ENCODE results near the gene JAKMIP1. TPM values are rescaled to one million over a fixed set of nuclear protein-coding genes. Genes with fewer than 3 reads are reported as not detected.

Gene JAKMIP1
- total and polyA plus RNA-seq, 9 donors: 0.33 to 1.00 (median 0.56) TPM; not detected in 1

GRCh38 chr4:6115342-6115741 is 85.0 kb downstream of the JAKMIP1 start:
- Histone ChIP-seq H3K4me1 (ENCODE audit: insufficient read depth) (no peaks in the 10 kb centered on the region), H3K27ac (no peak overlapping the region), H3K4me3 (no peak overlapping the region), H3K36me3 (no peaks in the 10 kb centered on the region), H3K9me3 (no peaks in the 10 kb centered on the region), H3K27me3 (no peaks in the 10 kb centered on the region)
- no peak for DNase-seq
- WGBS, 3 donors: 55 to 74% (median 66%) methylated on average over 5 of the region's 5 CpGs
- no peak for TF ChIP-seq EP300 (IDR thresholded peaks at IDR 0.05)
- TF ChIP-seq, protein P1, sequence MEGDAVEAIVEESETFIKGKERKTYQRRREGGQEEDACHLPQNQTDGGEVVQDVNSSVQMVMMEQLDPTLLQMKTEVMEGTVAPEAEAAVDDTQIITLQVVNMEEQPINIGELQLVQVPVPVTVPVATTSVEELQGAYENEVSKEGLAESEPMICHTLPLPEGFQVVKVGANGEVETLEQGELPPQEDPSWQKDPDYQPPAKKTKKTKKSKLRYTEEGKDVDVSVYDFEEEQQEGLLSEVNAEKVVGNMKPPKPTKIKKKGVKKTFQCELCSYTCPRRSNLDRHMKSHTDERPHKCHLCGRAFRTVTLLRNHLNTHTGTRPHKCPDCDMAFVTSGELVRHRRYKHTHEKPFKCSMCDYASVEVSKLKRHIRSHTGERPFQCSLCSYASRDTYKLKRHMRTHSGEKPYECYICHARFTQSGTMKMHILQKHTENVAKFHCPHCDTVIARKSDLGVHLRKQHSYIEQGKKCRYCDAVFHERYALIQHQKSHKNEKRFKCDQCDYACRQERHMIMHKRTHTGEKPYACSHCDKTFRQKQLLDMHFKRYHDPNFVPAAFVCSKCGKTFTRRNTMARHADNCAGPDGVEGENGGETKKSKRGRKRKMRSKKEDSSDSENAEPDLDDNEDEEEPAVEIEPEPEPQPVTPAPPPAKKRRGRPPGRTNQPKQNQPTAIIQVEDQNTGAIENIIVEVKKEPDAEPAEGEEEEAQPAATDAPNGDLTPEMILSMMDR (IDR thresholded peaks at IDR 0.05): no peak
- TF ChIP-seq POLR2A (IDR thresholded peaks at IDR 0.05): no peak
- intact Hi-C loops (cut with DNase I): no loop called here

DNA sequence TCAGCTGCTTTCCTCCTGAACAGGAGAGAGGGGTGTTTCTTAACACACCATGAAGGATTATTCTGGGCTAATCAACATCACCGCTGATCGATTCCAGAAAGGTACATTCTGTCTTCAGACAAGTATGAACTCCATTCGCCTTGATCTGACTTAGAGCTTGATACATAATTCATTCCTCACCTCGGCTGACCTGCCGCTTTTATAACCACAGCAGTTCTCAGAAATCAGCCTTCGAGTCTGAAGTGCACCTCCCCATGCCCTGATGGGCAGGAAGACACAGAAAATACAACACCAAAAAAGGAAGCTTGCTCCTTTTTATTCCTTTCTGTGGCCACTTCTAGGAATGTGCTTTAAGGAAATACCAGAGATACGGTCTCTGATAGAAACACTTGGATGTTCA is 85.7 kb downstream of the JAKMIP1 start:
- Histone ChIP-seq H3K9me3 (no peaks in the 10 kb centered on the region), H3K4me3 (no peak overlapping the region), H3K36me3 (no peaks in the 10 kb centered on the region), H3K4me1 (ENCODE audit: insufficient read depth) (no peaks in the 10 kb centered on the region), H3K27me3 (no peaks in the 10 kb centered on the region), H3K27ac (no peak overlapping the region)
- TF ChIP-seq EP300 (IDR thresholded peaks at IDR 0.05): no peak
- TF ChIP-seq, protein P1 (IDR thresholded peaks at IDR 0.05): no peak
- TF ChIP-seq POLR2A (IDR thresholded peaks at IDR 0.05): no peak
- intact Hi-C loops (cut with DNase I): no loop called here
- WGBS, 3 donors: 13 to 47% (median 33%) methylated on average over 7 of the region's 7 CpGs
- no peak for DNase-seq

DNA sequence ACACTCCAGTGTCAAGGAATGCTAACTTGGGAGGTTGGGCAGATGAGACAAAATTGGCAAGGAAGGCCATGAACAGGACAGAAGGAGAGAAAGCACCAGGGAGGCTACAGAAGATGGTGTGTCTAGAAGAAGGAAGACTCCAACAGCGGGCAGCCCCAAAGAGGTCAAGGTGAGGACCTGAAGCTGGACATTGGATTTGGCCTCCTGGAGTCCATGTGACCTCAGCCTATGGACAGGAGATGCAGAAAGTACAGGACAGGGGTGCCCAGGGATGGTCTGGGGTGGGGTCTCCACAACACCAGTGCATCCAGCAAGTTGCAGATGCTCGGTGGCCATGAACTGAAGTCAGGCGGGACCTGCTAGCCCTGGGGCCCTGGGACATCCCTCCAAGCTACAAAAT is 86.2 kb downstream of the JAKMIP1 start:
- no peak for DNase-seq
- Histone ChIP-seq H3K27me3 (no peaks in the 10 kb centered on the region), H3K27ac (no peak overlapping the region), H3K4me3 (no peak overlapping the region), H3K4me1 (ENCODE audit: insufficient read depth) (no peaks in the 10 kb centered on the region), H3K9me3 (no peaks in the 10 kb centered on the region), H3K36me3 (no peaks in the 10 kb centered on the region)
- no peak for TF ChIP-seq POLR2A (IDR thresholded peaks at IDR 0.05)
- no peak for TF ChIP-seq EP300 (IDR thresholded peaks at IDR 0.05)
- TF ChIP-seq, protein P1 (IDR thresholded peaks at IDR 0.05): no peak
- intact Hi-C loops (cut with DNase I): no loop called here
- WGBS, 3 donors: 85 to 87% (median 87%) methylated on average over 3 of the region's 3 CpGs

- 86 to 93% (median 90%) methylated on average over 12 of the region's 12 CpGs for WGBS, 3 donors
- Histone ChIP-seq H3K4me1 (ENCODE audit: insufficient read depth) (no peaks in the 10 kb centered on the region), H3K27ac (no peak overlapping the region)
Observed at GRCh38 chr4:6113641-6114040, 86.7 kb downstream of the JAKMIP1 start.

More at GRCh38 chr4:6113641-6114040, 86.7 kb downstream of the JAKMIP1 start:
- Histone ChIP-seq H3K4me3 (no peak overlapping the region), H3K36me3 (no peaks in the 10 kb centered on the region), H3K27me3 (no peaks in the 10 kb centered on the region), H3K9me3 (no peaks in the 10 kb centered on the region)
- intact Hi-C loops (cut with DNase I): no loop called here
- no peak for DNase-seq
- TF ChIP-seq EP300 (IDR thresholded peaks at IDR 0.05) (no peak), POLR2A (IDR thresholded peaks at IDR 0.05) (no peak)
- TF ChIP-seq, protein P1 (IDR thresholded peaks at IDR 0.05): no peak
